Uterus (tissue), 4 donors: ENCODE results near the gene AUTS2. TPM values are rescaled to one million over a fixed set of nuclear protein-coding genes. Genes with fewer than 3 reads are reported as not detected.

Source experiments
- DNase-seq, 2 donors: peaks; one replicate each; pipeline ENCODE4 v3.0.0-alpha.2; 2019 to 2020
- H3K27ac ChIP-seq, 2 donors: fragments of 200-600 bp; sonication (generic); 1 replicate in 1 of 2; 2 replicates in 1 of 2; pipeline ENCODE4 v1.5.1; 2016 to 2018
- H3K27me3 ChIP-seq, 2 donors: fragments of 200-600 bp; sonication (generic); one replicate each; pipeline ENCODE4 v1.5.1; 2018 to 2019; ENCODE audit warnings: control low read depth in 1 of 2
- H3K36me3 ChIP-seq, 2 donors: fragments of 200-600 bp; sonication (generic); one replicate each; pipeline ENCODE4 v1.5.1; 2019; ENCODE audit warnings: control low read depth in 1 of 2
- H3K4me1 ChIP-seq, 2 donors: fragments of 200-600 bp; sonication (generic); one replicate each; pipeline ENCODE4 v1.5.1; 2018 to 2019; ENCODE audit warnings: control low read depth in 1 of 2
- H3K4me3 ChIP-seq, 2 donors: fragments of 200-600 bp; sonication (generic); 1 replicate in 1 of 2; 2 replicates in 1 of 2; pipeline ENCODE4 v1.5.1; 2018 to 2019; ENCODE audit warnings: mild to moderate bottlenecking in 1 of 2
- H3K9me3 ChIP-seq, 2 donors: fragments of 200-600 bp; sonication (generic); one replicate each; pipeline ENCODE4 v1.5.1; 2019; ENCODE audit warnings: control low read depth in 1 of 2
- CTCF ChIP-seq, 4 experiments: fragments of 200-600 bp in 2 of 4; fragments of 450-650 bp in 2 of 4; sonication (generic) in 2 of 4; IDR thresholded peaks; one replicate each; pipeline ENCODE4 v1.5.1; 2016 to 2019; ENCODE audit warnings: antibody characterized with exemption in 4 of 4, mild to moderate bottlenecking in 2 of 4, moderate library complexity in 1 of 4
- POLR2A ChIP-seq, 2 donors: fragments of 450-650 bp; IDR thresholded peaks; one replicate each; pipeline ENCODE4 v1.6.1; 2016; ENCODE audit warnings: antibody characterized with exemption in 2 of 2, mild to moderate bottlenecking in 1 of 2, moderate library complexity in 1 of 2
- intact Hi-C: fragments of 100-400 bp; cut with DNase I; formaldehyde crosslinking; loops from one replicate; pipeline ENCODE4 v1.15.1; 2023; ENCODE audit warnings: low total_unique reads
- total RNA-seq, 4 donors: library from RNA; depleted of rRNA in 3 of 4; stranded (reverse); fragments of >200 nt in 3 of 4; gene quantifications; one replicate each; pipeline versions ENCODE4 v1.1.0 to v1.2.4, GENCODE V29; 2014 to 2023
- donor health status: DM: yes; HTN: yes; CAD: no.

AUTS2 gene
- total RNA-seq, 4 donors from 2014 or later = 10.5 to 58.2 (median 30.0) TPM

- no peak for DNase-seq
- H3K27me3 ChIP-seq = no peaks in the 10 kb centered on the region
- H3K4me1 ChIP-seq = no peaks in the 10 kb centered on the region
- no peak overlapping the region for H3K4me3 ChIP-seq
- TF ChIP-seq POLR2A (IDR thresholded peaks at IDR 0.05) = no peak
- no peak for TF ChIP-seq CTCF (IDR thresholded peaks at IDR 0.05)
- intact Hi-C loops = no loop called here
- no peak overlapping the region for H3K27ac ChIP-seq
- no peaks in the 10 kb centered on the region for H3K36me3 ChIP-seq
- H3K9me3 ChIP-seq = no peaks in the 10 kb centered on the region
Measured at GRCh38 chr7:70505468-70505867, 907.2 kb downstream of the AUTS2 start.

- Histone ChIP-seq H3K27me3 (no peaks in the 10 kb centered on the region), H3K9me3 (no peaks in the 10 kb centered on the region), H3K4me3 (no peak overlapping the region), H3K27ac (no peak overlapping the region), H3K36me3 (no peaks in the 10 kb centered on the region), H3K4me1 (no peaks in the 10 kb centered on the region)
- intact Hi-C loops = no loop called here
- TF ChIP-seq CTCF (IDR thresholded peaks at IDR 0.05) = no peak
- TF ChIP-seq POLR2A (IDR thresholded peaks at IDR 0.05) = no peak
- no peak for DNase-seq
Measured at GRCh38 chr7:70505886-70506285, 907.6 kb downstream of the AUTS2 start.

- intact Hi-C loops = no loop called here
- H3K9me3 ChIP-seq = no peaks in the 10 kb centered on the region
- no peak overlapping the region for H3K27ac ChIP-seq
- DNase-seq = no peak
- no peaks in the 10 kb centered on the region for H3K4me1 ChIP-seq
- H3K36me3 ChIP-seq = no peaks in the 10 kb centered on the region
- H3K27me3 ChIP-seq = no peaks in the 10 kb centered on the region
- H3K4me3 ChIP-seq = no peak overlapping the region
- TF ChIP-seq CTCF (IDR thresholded peaks at IDR 0.05) (no peak), POLR2A (IDR thresholded peaks at IDR 0.05) (no peak)
Measured at GRCh38 chr7:70506434-70506833, 908.2 kb downstream of the AUTS2 start.

- DNase-seq = no peak
- intact Hi-C loops = no loop called here
- Histone ChIP-seq H3K27ac (no peak overlapping the region), H3K9me3 (no peaks in the 10 kb centered on the region), H3K27me3 (no peaks in the 10 kb centered on the region), H3K36me3 (no peaks in the 10 kb centered on the region), H3K4me3 (no peak overlapping the region), H3K4me1 (no peaks in the 10 kb centered on the region)
- TF ChIP-seq POLR2A (IDR thresholded peaks at IDR 0.05) (no peak), CTCF (IDR thresholded peaks at IDR 0.05) (no peak)
Measured at GRCh38 chr7:70512144-70512543, 913.9 kb downstream of the AUTS2 start.

- H3K36me3 ChIP-seq = no peaks in the 10 kb centered on the region
- no peaks in the 10 kb centered on the region for H3K9me3 ChIP-seq
- H3K27me3 ChIP-seq = no peaks in the 10 kb centered on the region
- H3K4me3 ChIP-seq = no peak overlapping the region
- TF ChIP-seq CTCF (IDR thresholded peaks at IDR 0.05) (no peak), POLR2A (IDR thresholded peaks at IDR 0.05) (no peak)
- no peak for DNase-seq
- H3K27ac ChIP-seq = no peak overlapping the region
- no peaks in the 10 kb centered on the region for H3K4me1 ChIP-seq
- intact Hi-C loops = no loop called here
Measured at GRCh38 chr7:70512761-70513160, 914.5 kb downstream of the AUTS2 start.
